HG03342 (cell line): ENCODE data around the gene GBP5.

Experiments
- ATAC-seq: cut with Tn5 transposase; IDR thresholded peaks from one replicate; pipeline ENCODE4 v1.9.1; 2021; ENCODE audit warnings: mild to moderate bottlenecking, moderate library complexity; ENCODE audit not compliant: unreplicated experiment

Gene GBP5

GRCh38 chr1:89272269-89273041 is at the start of gene GBP5:
TSS of gene GBP5 (minus strand) at chr1:89272860. CDS start at chr1:89269555, 3,305 bp downstream.
- ATAC-seq: peak; percentile 88

- no peak for ATAC-seq
These were observed 49.7 kb upstream of the GBP5 start for GRCh38 chr1:89322402-89322801.

GRCh38 chr1:89312572-89312971 is 39.9 kb upstream of the GBP5 start:
- no peak for ATAC-seq

- no peak for ATAC-seq
These were observed 39.1 kb upstream of the GBP5 start for GRCh38 chr1:89311757-89312156.

GRCh38 chr1:89310976-89311375 is 38.3 kb upstream of the GBP5 start:
- peak; percentile 19 for ATAC-seq

- ATAC-seq: peak; percentile 95
These were observed 37.8 kb upstream of the GBP5 start for GRCh38 chr1:89310505-89310904.

GRCh38 chr1:89309828-89310227 is 37.2 kb upstream of the GBP5 start:
- no peak for ATAC-seq

- ATAC-seq: no peak
These were observed 33.6 kb upstream of the GBP5 start for GRCh38 chr1:89306273-89306672.

- ATAC-seq: no peak
These were observed 32.8 kb upstream of the GBP5 start for GRCh38 chr1:89305493-89305892.

- ATAC-seq: no peak
These were observed 32.0 kb upstream of the GBP5 start for GRCh38 chr1:89304572-89305230.

- ATAC-seq: no peak
These were observed 30.2 kb upstream of the GBP5 start for GRCh38 chr1:89302697-89303332.

- peak; percentile 81 for ATAC-seq
These were observed 27.2 kb upstream of the GBP5 start for GRCh38 chr1:89299739-89300463.

GRCh38 chr1:89298461-89298860 is 25.8 kb upstream of the GBP5 start:
- ATAC-seq: no peak

GRCh38 chr1:89295187-89295586 is 22.5 kb upstream of the GBP5 start:
- no peak for ATAC-seq

GRCh38 chr1:89291276-89291675 is 18.6 kb upstream of the GBP5 start:
- no peak for ATAC-seq

- ATAC-seq: no peak
These were observed 15.3 kb upstream of the GBP5 start for GRCh38 chr1:89288051-89288340.

- ATAC-seq: peak; percentile 18
These were observed 14.8 kb upstream of the GBP5 start for GRCh38 chr1:89287181-89288050.

GRCh38 chr1:89286549-89287180 is 14.0 kb upstream of the GBP5 start:
- ATAC-seq: peak; percentile 92

GRCh38 chr1:89285745-89286380 is 13.2 kb upstream of the GBP5 start:
- no peak for ATAC-seq
